SK-N-SH (cell line): ENCODE data around the gene PFDN1. TPM values are rescaled to one million over a fixed set of nuclear protein-coding genes. Genes with fewer than 3 reads are reported as not detected.

Experiments
- CTCF ChIA-PET: fragments of 300-600, 350-600 bp; formaldehyde crosslinking; extraction: SDS; loops from one replicate; lab custom pipeline; 2021; lab: Yijun Ruan, JAX
- POLR2A ChIA-PET: fragments of 350-600 bp; sonication (Branson Sonifier 250); formaldehyde crosslinking; extraction: SDS; loops from one replicate; lab custom pipeline; 2020; ENCODE audit warnings: antibody characterized with exemption, inconsistent platforms; lab: Yijun Ruan, JAX
- DNase-seq: peaks from one replicate; pipeline ENCODE4 v3.0.0; 2012
- H2AFZ ChIP-seq: fragments of 200-600 bp; sonication (generic); 2 replicates; pipeline ENCODE4 v1.8.1; 2016; ENCODE audit warnings: antibody characterized with exemption, mild to moderate bottlenecking, low read depth
- H3F3A ChIP-seq: fragments of 200-600 bp; sonication (generic); replicated peaks from 2 replicates; pipeline ENCODE3; 2016; ENCODE audit warnings: antibody characterized with exemption, mild to moderate bottlenecking; ENCODE audit not compliant: insufficient read depth
- H3K27ac ChIP-seq, 2 experiments: fragments of 200-500 bp in 1 of 2; fragments of 200-600 bp in 1 of 2; sonication (Bioruptor generic) in 1 of 2; sonication (generic), shearing (Covaris generic) in 1 of 2; 2 replicates each; pipeline versions ENCODE4 v1.5.1 to v1.6.1; 2014 to 2016; ENCODE audit warnings: low read depth in 2 of 2, inconsistent platforms in 1 of 2, low read length in 1 of 2, mild to moderate bottlenecking in 1 of 2, mixed read lengths in 1 of 2
- H3K27me3 ChIP-seq: fragments of 200-600 bp; sonication (generic), shearing (Covaris generic); 2 replicates; pipeline ENCODE4 v1.6.1; 2016; ENCODE audit warnings: mixed run types; ENCODE audit not compliant: insufficient read depth
- H3K36me3 ChIP-seq, 2 experiments: fragments of 200-500 bp in 1 of 2; fragments of 200-600 bp in 1 of 2; sonication (Bioruptor generic) in 1 of 2; sonication (generic) in 1 of 2; replicated peaks in 1 of 2; 2 replicates each; pipeline versions ENCODE3 to v1.5.1; 2014 to 2016; ENCODE audit warnings: low read length in 1 of 2, mild to moderate bottlenecking in 1 of 2; ENCODE audit not compliant: insufficient read depth in 2 of 2, control insufficient read depth in 1 of 2
- H3K4me1 ChIP-seq, 2 experiments: fragments of 200-500 bp in 1 of 2; fragments of 200-600 bp in 1 of 2; sonication (Bioruptor generic) in 1 of 2; sonication (generic), shearing (Covaris generic) in 1 of 2; 2 replicates each; pipeline versions ENCODE4 v1.5.1 to v1.6.1; 2014 to 2016; ENCODE audit warnings: low read depth in 1 of 2, low read length in 1 of 2, mixed run types in 1 of 2; ENCODE audit not compliant: insufficient read depth in 2 of 2, control insufficient read depth in 1 of 2
- H3K4me2 ChIP-seq: fragments of 200-600 bp; sonication (generic), shearing (Covaris generic); 2 replicates; pipeline ENCODE4 v1.6.1; 2017; ENCODE audit warnings: mixed run types
- H3K4me3 ChIP-seq, 2 experiments: fragments of 200-500 bp in 1 of 2; fragments of 200-600 bp in 1 of 2; sonication (Bioruptor generic) in 1 of 2; sonication (generic), shearing (Covaris generic) in 1 of 2; 2 replicates each; pipeline versions ENCODE4 v1.5.1 to v1.8.1; 2014 to 2016; ENCODE audit warnings: low read depth in 2 of 2, inconsistent platforms in 1 of 2, low read length in 1 of 2, mild to moderate bottlenecking in 1 of 2, mixed read lengths in 1 of 2, moderate library complexity in 1 of 2
- H3K79me2 ChIP-seq: fragments of 200-600 bp; sonication (generic); 2 replicates; pipeline ENCODE4 v1.8.1; 2017; ENCODE audit warnings: mild to moderate bottlenecking; ENCODE audit not compliant: insufficient read depth
- H3K9ac ChIP-seq: fragments of 200-600 bp; sonication (generic); 2 replicates; pipeline ENCODE4 v1.6.1; 2017; ENCODE audit warnings: mixed run types
- H3K9me2 ChIP-seq: fragments of 200-600 bp; sonication (generic); 2 replicates; pipeline ENCODE4 v1.6.1; 2017; ENCODE audit warnings: mixed run types
- H3K9me3 ChIP-seq: fragments of 200-600 bp; sonication (generic); 2 replicates; pipeline ENCODE4 v1.6.1; 2017; ENCODE audit warnings: mixed run types, mild to moderate bottlenecking, moderate library complexity
- H4K20me1 ChIP-seq: fragments of 200-600 bp; sonication (generic); 2 replicates; pipeline ENCODE4 v1.6.1; 2017; ENCODE audit warnings: mild to moderate bottlenecking, mixed run types; ENCODE audit not compliant: insufficient read depth
- CHD2 ChIP-seq: fragments of 150-350 bp; IDR thresholded peaks from 2 replicates; pipeline ENCODE4 v1.6.1; 2018; ENCODE audit warnings: low read length; ENCODE audit not compliant: partially characterized antibody
- ELF1 ChIP-seq: IDR thresholded peaks from 2 replicates; pipeline ENCODE4 v1.4.0; 2012
- EZH2phosphoT487 ChIP-seq: fragments of 200-600 bp; sonication (generic); IDR thresholded peaks from 2 replicates; pipeline ENCODE4 v1.6.1; 2017; ENCODE audit warnings: low read depth, mixed run types, mild to moderate bottlenecking, antibody characterized with exemption, moderate library complexity, borderline replicate concordance
- FOXJ3 ChIP-seq: sonication (generic); formaldehyde crosslinking; IDR thresholded peaks from 2 replicates; pipeline ENCODE4 v1.5.1; 2020; ENCODE audit warnings: mild to moderate bottlenecking, missing genetic modification reagents
- IRF3 ChIP-seq: fragments of 150-350 bp; IDR thresholded peaks from 2 replicates; pipeline ENCODE4 v1.6.1; 2016; ENCODE audit warnings: mild to moderate bottlenecking, low read depth, low read length
- JUND ChIP-seq: IDR thresholded peaks from 2 replicates; pipeline ENCODE4 v1.4.0; 2012
- MXI1 ChIP-seq: IDR thresholded peaks from 2 replicates; pipeline ENCODE4 v1.6.1; 2012; ENCODE audit warnings: mild to moderate bottlenecking, low read depth, low read length, improper control_type of control experiment
- NFIC ChIP-seq: IDR thresholded peaks from 2 replicates; pipeline ENCODE4 v1.4.0; 2012; ENCODE audit warnings: borderline replicate concordance
- PBX3 ChIP-seq: IDR thresholded peaks from 2 replicates; pipeline ENCODE4; 2012
- RFX5 ChIP-seq: IDR thresholded peaks from 2 replicates; pipeline ENCODE4 v1.6.1; 2012; ENCODE audit warnings: mild to moderate bottlenecking, improper control_type of control experiment, low read length
- SIN3A ChIP-seq: IDR thresholded peaks from 2 replicates; pipeline ENCODE4 v1.6.1; 2012; ENCODE audit warnings: low read depth, mild to moderate bottlenecking, low read length, moderate library complexity, borderline replicate concordance
- SMC3 ChIP-seq: IDR thresholded peaks from 2 replicates; pipeline ENCODE4 v1.6.1; 2012; ENCODE audit warnings: low read depth, low read length, improper control_type of control experiment
- TAF1 ChIP-seq: IDR thresholded peaks from 2 replicates; pipeline ENCODE4 v1.6.1; 2012; ENCODE audit warnings: low read depth, mild to moderate bottlenecking, low read length, moderate library complexity, borderline replicate concordance
- TCF12 ChIP-seq: IDR thresholded peaks from 2 replicates; pipeline ENCODE4 v1.4.0; 2012
- TEAD4 ChIP-seq: IDR thresholded peaks from 2 replicates; pipeline ENCODE4 v1.4.0; 2012; ENCODE audit warnings: mild to moderate bottlenecking, borderline replicate concordance; ENCODE audit not compliant: insufficient read depth
- YY1 ChIP-seq: IDR thresholded peaks from 2 replicates; pipeline ENCODE4 v1.4.0; 2012; ENCODE audit warnings: low read depth, mild to moderate bottlenecking
- WGBS: methylation state at CpG from one replicate; pipeline ENCODE4 v1.1.6; 2017; ENCODE audit warnings: low lambda C conversion rate; 5-methylcytosine and 5-hydroxymethylcytosine counted together
- polyA plus RNA-seq, 3 experiments: library from polyadenylated mRNA; depleted of rRNA; stranded (reverse); fragments of >200 nt; gene quantifications; 2 replicates each; pipeline ENCODE4 v1.2.3, GENCODE V29; 2012
- TF ChIP-seq, protein P1 (sequence below): fragments of 150-350 bp; IDR thresholded peaks from 2 replicates; pipeline ENCODE4 v1.6.1; 2017; ENCODE audit warnings: antibody characterized with exemption, low read length, low read depth, borderline replicate concordance
- TF ChIP-seq, protein P2 (sequence below): fragments of 200-600 bp; sonication (generic); IDR thresholded peaks from 2 replicates; pipeline ENCODE4 v1.6.1; 2017; ENCODE audit warnings: antibody characterized with exemption, mild to moderate bottlenecking, moderate library complexity

The PFDN1 gene
- polyA plus RNA-seq, 1 of the 3 experiments (the other 2 are of a cell fraction), result 55.2 TPM

- no peak for TF ChIP-seq EZH2phosphoT487
These were observed 63.4 kb downstream of the PFDN1 start (continued) for GRCh38 chr5:140239461-140239860.

DNA sequence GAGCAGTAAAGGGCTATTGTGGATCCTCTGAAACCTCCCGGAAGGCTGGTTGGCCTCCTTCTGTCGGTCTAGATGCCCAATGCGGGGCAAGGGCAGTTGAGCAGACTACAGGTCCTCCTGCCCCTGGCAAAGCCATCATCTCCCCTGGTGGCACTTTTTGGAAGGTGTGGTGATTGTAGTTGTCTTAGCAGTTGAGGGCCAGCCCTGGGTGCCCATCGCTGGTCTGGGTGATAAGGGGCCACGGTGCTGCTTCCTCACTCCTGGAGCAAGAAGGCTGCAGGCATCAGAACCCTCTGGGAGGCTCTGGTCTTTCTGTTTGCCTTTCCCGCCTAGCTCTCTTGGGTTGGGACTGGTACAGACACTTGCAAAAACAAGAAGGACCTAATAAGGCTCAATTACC is 64.1 kb downstream of the PFDN1 start:
- Histone ChIP-seq H3K79me2 (peaks cover 4% of the 10 kb centered on the region; the same call in 1 of the 2 replicates), H3K9me2 (no peaks in the 10 kb centered on the region), H3K4me1 (peaks cover 18 to 31% of the 10 kb centered on the region in 2 experiments), H3K4me2 (no peak overlapping the region), H3K27me3 (no peaks in the 10 kb centered on the region), H3K27ac (no peak overlapping the region), H3K4me3 (no peak overlapping the region), H2AFZ (no peak overlapping the region), H3F3A (peaks cover 6% of the 10 kb centered on the region), H4K20me1 (no peaks in the 10 kb centered on the region), H3K36me3 (no peaks in the 10 kb centered on the region), H3K9ac (no peak overlapping the region), H3K9me3 (no peaks in the 10 kb centered on the region)
- ChIA-PET POLR2A (no interaction called here), CTCF (interaction anchor here (1.0 to 10.2 kb wide), 6 partner anchors 8 to 328 kb away, joined by 3 to 418 read pairs (median 5); partner anchors contain the start of gene HBEGF)
- WGBS, result 95% methylated on average over 4 of the region's 6 CpGs
- DNase-seq, result no peak
- TF ChIP-seq SIN3A, result no peak
- TF ChIP-seq, protein P1, sequence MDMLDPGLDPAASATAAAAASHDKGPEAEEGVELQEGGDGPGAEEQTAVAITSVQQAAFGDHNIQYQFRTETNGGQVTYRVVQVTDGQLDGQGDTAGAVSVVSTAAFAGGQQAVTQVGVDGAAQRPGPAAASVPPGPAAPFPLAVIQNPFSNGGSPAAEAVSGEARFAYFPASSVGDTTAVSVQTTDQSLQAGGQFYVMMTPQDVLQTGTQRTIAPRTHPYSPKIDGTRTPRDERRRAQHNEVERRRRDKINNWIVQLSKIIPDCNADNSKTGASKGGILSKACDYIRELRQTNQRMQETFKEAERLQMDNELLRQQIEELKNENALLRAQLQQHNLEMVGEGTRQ, result no peak
- no peak for TF ChIP-seq CHD2
- no peak for TF ChIP-seq IRF3
- no peak for TF ChIP-seq PBX3
- no peak for TF ChIP-seq FOXJ3 (CRISPR knock-in tag)
- TF ChIP-seq NFIC, result no peak
- TF ChIP-seq JUND, result no peak
- no peak for TF ChIP-seq TAF1
- no peak for TF ChIP-seq MXI1
- no peak for TF ChIP-seq TCF12
- no peak for TF ChIP-seq TEAD4
- no peak for TF ChIP-seq RFX5
- TF ChIP-seq, protein P2, sequence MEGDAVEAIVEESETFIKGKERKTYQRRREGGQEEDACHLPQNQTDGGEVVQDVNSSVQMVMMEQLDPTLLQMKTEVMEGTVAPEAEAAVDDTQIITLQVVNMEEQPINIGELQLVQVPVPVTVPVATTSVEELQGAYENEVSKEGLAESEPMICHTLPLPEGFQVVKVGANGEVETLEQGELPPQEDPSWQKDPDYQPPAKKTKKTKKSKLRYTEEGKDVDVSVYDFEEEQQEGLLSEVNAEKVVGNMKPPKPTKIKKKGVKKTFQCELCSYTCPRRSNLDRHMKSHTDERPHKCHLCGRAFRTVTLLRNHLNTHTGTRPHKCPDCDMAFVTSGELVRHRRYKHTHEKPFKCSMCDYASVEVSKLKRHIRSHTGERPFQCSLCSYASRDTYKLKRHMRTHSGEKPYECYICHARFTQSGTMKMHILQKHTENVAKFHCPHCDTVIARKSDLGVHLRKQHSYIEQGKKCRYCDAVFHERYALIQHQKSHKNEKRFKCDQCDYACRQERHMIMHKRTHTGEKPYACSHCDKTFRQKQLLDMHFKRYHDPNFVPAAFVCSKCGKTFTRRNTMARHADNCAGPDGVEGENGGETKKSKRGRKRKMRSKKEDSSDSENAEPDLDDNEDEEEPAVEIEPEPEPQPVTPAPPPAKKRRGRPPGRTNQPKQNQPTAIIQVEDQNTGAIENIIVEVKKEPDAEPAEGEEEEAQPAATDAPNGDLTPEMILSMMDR, result no peak
- TF ChIP-seq SMC3, result no peak
- TF ChIP-seq ELF1, result no peak
- TF ChIP-seq YY1, result no peak
